Measurements from ENCODE around the gene SAMD4B.

DNA sequence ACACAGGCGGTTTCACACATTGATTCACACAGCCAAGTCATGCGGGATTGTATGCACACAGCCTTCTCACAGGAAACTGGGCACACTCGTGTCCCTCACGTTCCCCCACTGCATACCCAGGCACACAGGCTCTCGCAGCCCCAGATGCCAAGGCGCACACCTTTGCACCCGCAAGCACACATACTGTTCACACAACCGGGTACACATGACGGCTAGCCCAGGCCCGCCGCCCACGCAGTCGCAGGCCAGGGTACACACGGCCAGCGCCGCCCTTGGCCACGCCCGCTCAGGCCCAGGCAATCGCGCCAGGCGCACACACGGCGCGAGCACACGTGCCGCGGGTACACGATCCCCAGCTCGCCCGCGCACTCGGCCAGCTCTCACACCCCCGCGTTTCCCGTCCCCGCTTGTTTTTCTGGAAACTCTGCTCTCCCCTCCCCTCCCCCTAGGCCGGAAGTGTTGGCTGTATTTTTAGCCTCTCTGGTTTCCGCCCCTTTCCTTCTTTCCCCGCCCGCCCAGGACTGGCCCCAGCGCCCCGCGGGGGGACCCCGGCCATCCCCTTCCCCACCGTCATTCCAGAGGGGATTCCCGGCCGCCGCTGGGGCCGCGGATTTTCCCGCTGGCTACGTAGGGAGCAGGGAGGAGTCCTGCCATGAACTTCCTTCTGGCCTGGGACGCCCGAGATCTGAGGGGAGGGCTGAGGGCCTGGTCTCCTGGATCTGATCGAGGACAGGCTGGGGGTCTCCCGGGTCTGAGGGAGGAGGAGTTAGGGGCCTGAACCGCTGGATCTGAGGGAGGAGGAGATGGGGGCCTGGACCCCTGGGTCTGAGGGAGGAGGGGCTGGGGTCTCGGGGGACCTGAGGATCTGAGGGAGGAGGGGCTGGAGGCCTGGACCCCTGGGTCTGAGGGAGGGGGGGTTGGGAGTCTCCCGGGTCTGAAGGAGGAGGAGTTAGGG is 60.4 kb downstream of the SAMD4B start:
- TF ChIP-seq, protein P1, sequence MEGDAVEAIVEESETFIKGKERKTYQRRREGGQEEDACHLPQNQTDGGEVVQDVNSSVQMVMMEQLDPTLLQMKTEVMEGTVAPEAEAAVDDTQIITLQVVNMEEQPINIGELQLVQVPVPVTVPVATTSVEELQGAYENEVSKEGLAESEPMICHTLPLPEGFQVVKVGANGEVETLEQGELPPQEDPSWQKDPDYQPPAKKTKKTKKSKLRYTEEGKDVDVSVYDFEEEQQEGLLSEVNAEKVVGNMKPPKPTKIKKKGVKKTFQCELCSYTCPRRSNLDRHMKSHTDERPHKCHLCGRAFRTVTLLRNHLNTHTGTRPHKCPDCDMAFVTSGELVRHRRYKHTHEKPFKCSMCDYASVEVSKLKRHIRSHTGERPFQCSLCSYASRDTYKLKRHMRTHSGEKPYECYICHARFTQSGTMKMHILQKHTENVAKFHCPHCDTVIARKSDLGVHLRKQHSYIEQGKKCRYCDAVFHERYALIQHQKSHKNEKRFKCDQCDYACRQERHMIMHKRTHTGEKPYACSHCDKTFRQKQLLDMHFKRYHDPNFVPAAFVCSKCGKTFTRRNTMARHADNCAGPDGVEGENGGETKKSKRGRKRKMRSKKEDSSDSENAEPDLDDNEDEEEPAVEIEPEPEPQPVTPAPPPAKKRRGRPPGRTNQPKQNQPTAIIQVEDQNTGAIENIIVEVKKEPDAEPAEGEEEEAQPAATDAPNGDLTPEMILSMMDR (IDR thresholded peaks at IDR 0.05) = no peak
- peak; percentile 62 to 68 for TF ChIP-seq POLR2A (IDR thresholded peaks at IDR 0.05)

Measured in thyroid gland (tissue), 4 donors.